ENCODE data around the gene LRMDA. TPM values are rescaled to one million over a fixed set of nuclear protein-coding genes. Genes with fewer than 3 reads are reported as not detected.

Gene LRMDA
- total and polyA plus RNA-seq, 2 of the 13 experiments (the other 11 are each of a cell fraction or from before 2014, with no cell fraction given): 13.4 to 22.0 TPM

DNA sequence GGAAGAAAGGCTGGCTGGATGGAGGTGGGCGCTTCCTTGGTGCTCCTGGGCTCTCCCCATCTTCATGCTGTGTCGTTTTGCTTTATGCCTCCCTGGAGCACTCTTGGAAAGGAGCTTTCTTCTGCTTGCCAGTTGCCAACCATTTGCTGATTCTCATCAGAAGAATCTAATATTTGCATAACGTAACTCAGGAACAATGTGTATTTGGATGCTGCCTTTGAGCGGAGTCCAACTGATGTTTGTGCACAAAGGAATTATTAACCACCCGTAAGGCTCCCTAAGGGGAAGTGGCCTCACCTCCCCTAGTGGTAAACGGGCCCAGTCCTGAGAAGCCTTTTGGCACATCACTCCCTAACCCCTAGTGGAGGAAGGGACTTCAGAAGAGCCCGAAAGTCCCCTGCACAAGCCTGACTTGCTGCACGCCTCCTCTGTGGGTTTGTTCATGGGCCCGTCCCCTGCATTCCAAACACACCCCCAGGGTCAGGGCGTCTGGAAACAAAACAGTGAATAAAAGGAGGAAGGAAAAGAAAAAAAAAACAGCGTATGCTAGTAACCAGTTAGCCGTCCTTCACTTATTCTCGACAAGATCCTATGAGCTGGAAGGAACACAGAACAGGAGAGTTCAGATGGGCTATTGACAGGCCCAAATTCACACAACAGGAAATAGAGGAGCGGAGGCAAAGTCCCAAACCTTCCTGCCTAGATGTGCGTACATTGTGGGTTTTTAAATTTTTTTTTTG lies 602.2 kb downstream of the LRMDA start (continued):
- TF ChIP-seq CREM (IDR thresholded peaks at IDR 0.05): peak; percentile 91
- no peak for TF ChIP-seq CREM (CRISPR knock-in tag; IDR thresholded peaks at IDR 0.05)
- TF ChIP-seq ZNF253 (CRISPR knock-in tag; IDR thresholded peaks at IDR 0.05; ENCODE audit: borderline replicate concordance): no peak
- TF ChIP-seq SAP130 (CRISPR knock-in tag; IDR thresholded peaks at IDR 0.05; ENCODE audit: low read depth): peak; percentile 86
- TF ChIP-seq U2AF2 (IDR thresholded peaks at IDR 0.05; ENCODE audit: low read depth, low read length): no peak
- TF ChIP-seq, protein P1, sequence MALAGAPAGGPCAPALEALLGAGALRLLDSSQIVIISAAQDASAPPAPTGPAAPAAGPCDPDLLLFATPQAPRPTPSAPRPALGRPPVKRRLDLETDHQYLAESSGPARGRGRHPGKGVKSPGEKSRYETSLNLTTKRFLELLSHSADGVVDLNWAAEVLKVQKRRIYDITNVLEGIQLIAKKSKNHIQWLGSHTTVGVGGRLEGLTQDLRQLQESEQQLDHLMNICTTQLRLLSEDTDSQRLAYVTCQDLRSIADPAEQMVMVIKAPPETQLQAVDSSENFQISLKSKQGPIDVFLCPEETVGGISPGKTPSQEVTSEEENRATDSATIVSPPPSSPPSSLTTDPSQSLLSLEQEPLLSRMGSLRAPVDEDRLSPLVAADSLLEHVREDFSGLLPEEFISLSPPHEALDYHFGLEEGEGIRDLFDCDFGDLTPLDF (CRISPR knock-in tag; IDR thresholded peaks at IDR 0.05): no peak
- TF ChIP-seq, protein P2, sequence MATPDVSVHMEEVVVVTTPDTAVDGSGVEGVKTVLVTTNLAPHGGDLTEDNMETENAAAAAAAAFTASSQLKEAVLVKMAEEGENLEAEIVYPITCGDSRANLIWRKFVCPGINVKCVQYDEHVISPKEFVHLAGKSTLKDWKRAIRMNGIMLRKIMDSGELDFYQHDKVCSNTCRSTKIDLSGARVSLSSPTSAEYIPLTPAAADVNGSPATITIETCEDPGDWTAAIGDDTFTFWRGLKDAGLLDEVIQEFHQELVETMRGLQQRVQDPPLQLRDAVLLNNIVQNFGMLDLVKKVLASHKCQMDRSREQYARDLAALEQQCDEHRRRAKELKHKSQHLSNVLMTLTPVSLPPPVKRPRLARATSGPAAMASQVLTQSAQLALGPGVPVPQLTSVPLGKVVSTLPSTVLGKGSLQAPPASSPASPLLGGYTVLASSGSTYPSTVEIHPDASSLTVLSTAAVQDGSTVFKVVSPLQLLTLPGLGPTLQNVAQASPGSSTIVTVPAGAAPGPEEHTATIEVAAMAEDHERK (CRISPR knock-in tag; IDR thresholded peaks at IDR 0.05; ENCODE audit: low read depth): no peak
- TF ChIP-seq CCAR2 (optimal IDR thresholded peaks at IDR 0.05; ENCODE audit: low read depth, low read length): no peak
- no peak; the same call in 1 of the 2 replicates for TF ChIP-seq ZC3H13 (CRISPR knock-in tag; IDR thresholded peaks at IDR 0.05)
- no peak for TF ChIP-seq NFE2L1 (CRISPR knock-in tag; IDR thresholded peaks at IDR 0.05; ENCODE audit: borderline replicate concordance)
- TF ChIP-seq, protein P3, sequence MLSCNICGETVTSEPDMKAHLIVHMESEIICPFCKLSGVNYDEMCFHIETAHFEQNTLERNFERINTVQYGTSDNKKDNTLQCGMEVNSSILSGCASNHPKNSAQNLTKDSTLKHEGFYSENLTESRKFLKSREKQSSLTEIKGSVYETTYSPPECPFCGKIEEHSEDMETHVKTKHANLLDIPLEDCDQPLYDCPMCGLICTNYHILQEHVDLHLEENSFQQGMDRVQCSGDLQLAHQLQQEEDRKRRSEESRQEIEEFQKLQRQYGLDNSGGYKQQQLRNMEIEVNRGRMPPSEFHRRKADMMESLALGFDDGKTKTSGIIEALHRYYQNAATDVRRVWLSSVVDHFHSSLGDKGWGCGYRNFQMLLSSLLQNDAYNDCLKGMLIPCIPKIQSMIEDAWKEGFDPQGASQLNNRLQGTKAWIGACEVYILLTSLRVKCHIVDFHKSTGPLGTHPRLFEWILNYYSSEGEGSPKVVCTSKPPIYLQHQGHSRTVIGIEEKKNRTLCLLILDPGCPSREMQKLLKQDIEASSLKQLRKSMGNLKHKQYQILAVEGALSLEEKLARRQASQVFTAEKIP (CRISPR knock-in tag; IDR thresholded peaks at IDR 0.05; ENCODE audit: borderline replicate concordance): no peak
- TF ChIP-seq HOXA5 (CRISPR knock-in tag; IDR thresholded peaks at IDR 0.05): peak; percentile 77; the same call in 1 of the 2 replicates
- TF ChIP-seq, protein P4, sequence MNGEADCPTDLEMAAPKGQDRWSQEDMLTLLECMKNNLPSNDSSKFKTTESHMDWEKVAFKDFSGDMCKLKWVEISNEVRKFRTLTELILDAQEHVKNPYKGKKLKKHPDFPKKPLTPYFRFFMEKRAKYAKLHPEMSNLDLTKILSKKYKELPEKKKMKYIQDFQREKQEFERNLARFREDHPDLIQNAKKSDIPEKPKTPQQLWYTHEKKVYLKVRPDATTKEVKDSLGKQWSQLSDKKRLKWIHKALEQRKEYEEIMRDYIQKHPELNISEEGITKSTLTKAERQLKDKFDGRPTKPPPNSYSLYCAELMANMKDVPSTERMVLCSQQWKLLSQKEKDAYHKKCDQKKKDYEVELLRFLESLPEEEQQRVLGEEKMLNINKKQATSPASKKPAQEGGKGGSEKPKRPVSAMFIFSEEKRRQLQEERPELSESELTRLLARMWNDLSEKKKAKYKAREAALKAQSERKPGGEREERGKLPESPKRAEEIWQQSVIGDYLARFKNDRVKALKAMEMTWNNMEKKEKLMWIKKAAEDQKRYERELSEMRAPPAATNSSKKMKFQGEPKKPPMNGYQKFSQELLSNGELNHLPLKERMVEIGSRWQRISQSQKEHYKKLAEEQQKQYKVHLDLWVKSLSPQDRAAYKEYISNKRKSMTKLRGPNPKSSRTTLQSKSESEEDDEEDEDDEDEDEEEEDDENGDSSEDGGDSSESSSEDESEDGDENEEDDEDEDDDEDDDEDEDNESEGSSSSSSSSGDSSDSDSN (CRISPR knock-in tag; IDR thresholded peaks at IDR 0.05): peak; percentile 59; the same call in 1 of the 2 replicates
- TF ChIP-seq, protein P5, sequence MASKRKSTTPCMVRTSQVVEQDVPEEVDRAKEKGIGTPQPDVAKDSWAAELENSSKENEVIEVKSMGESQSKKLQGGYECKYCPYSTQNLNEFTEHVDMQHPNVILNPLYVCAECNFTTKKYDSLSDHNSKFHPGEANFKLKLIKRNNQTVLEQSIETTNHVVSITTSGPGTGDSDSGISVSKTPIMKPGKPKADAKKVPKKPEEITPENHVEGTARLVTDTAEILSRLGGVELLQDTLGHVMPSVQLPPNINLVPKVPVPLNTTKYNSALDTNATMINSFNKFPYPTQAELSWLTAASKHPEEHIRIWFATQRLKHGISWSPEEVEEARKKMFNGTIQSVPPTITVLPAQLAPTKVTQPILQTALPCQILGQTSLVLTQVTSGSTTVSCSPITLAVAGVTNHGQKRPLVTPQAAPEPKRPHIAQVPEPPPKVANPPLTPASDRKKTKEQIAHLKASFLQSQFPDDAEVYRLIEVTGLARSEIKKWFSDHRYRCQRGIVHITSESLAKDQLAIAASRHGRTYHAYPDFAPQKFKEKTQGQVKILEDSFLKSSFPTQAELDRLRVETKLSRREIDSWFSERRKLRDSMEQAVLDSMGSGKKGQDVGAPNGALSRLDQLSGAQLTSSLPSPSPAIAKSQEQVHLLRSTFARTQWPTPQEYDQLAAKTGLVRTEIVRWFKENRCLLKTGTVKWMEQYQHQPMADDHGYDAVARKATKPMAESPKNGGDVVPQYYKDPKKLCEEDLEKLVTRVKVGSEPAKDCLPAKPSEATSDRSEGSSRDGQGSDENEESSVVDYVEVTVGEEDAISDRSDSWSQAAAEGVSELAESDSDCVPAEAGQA (IDR thresholded peaks at IDR 0.05; ENCODE audit: low read depth): 0 out of 2 replicates have a peak, but pooled peaks have one; percentile 33
- TF ChIP-seq, protein P5 (CRISPR knock-in tag; IDR thresholded peaks at IDR 0.05; ENCODE audit: borderline replicate concordance): no peak

Measured in HepG2 (cell line).